HG03045 (cell line): ENCODE measurements around the gene ZNF205.
"Not testable (repeated sequence)": the region's sequence is repeated elsewhere in the genome, so short reads cannot be mapped to it uniquely, and the experiment has no call there.

Source experiments
- ATAC-seq: cut with Tn5 transposase; IDR thresholded peaks from one replicate; pipeline ENCODE4 v1.9.1; 2021; ENCODE audit warnings: mild to moderate bottlenecking, moderate library complexity; ENCODE audit not compliant: unreplicated experiment

ZNF205 gene

DNA sequence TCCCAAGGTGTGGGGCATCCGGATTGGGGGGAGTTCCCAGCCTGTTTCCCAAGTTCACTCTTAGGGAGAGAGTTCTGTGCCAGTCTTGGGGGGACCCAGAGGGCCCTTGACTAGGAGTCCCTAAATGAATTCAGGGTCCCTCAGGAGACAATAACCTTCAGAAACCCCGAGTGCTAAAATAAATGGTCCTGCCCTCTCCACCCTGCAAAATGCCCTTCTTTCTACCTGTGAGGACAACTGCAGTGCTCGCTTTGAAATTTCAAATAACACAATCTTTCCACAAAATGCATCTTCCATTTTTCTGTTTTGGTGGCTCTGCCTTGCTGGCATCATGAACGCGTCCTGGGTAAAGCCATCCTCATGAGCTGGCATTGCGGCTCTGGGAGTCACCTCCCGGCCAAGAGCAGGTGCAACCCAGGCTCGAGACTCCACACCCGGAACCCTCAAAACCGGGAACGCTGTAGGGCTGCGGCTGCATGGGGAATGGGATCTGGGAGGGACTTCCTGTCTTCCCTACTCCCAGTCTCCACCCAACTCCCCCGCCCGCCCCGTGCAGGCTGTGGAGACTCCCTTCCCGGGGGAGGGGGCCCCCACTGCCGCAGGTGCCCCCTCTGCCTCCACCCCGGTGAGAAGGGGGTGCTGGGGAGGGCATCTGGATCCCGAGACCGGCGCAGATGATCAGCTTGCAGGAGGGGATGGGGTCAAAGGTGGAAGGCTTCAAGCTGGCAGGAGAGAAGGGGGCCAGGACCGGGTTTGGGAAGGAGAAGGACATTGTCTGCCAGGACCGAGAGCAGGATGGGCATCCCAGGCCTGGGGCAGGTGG, at the start of gene ZNF205:
Gene ZNF205, plus strand, starts transcription at position 529 of the 823 bp plus-strand sequence. CDS start 845 bp downstream, outside the sequence.
- ATAC-seq: no peak

DNA sequence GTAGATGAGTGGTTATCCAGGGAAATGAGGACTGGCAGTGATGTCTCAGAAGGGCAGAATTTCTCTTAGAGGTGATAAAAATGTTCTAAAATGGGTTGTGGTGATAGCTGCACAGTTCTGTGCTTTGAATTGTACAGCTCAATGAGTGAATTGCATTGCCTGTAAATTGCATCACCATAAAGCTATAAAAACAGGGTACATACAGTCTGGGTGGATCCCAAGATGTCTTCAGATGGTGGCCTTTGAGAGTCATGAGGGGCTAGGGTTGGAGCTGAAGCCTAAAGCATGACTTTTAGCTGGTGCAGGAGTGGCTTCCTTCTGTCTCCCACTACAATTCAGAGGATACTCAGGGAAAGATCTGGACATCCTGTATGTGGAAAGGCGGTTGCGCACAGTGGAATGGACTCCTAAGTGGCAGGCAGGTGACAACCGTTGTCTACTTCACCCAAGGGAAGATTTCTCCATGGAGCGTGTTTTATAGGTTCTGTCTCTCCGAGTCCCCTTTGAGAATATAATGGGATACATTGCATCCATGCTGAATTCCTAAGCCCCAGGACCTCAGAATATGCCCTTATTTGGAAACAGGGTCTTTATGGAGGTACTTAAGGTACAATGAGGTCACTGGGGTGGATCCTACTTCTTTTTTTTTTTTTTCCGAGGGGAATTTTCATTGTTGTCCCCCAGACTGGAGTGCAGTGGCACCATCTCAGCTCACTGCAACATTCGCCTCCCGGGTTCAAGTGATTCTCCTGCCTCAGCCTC, 48.6 kb upstream of the ZNF205 start:
- no peak for ATAC-seq

- ATAC-seq: no peak
Measured at GRCh38 chr16:3065069-3065741, 47.2 kb upstream of the ZNF205 start, which contains the start of gene IL32. Gene IL32 (plus strand): TSS chr16:3065640. CDS start chr16:3065812, 172 bp downstream.

DNA sequence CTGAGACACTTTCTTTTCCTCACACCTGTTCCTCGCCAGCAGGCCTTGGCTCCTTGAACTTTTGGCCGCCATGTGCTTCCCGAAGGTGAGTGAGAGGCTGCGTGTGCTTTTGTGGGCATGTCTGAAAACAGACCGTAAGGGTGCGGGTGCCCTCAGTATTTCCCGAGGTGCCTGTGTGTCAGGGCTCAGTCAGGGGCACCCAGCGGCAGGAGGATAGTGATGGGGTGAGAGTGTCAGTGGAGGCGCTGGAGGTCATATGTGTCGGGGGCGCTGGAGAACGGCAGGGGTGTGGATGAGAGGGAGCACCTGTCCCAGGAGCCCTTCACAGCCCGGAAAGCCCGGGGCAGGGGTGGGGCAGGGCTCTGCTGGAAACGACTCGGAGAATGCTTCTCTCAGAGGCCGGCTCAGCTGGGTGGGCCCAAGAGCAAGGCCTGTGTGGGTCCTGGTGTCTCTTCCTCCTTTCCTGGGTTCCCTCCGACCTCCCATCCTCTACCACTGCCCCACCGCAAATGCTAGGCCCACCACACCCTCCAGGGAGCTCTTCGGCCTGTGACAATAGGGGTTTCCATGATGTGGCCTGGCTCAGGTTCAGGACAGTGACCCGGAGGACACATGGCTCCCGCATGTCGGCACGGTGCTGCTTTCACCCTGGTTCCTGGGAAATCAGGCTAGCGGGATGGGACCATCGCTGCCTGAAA, 46.5 kb upstream of the ZNF205 start:
- ATAC-seq: no peak

GRCh38 chr16:3066440-3066748, 46.0 kb upstream of the ZNF205 start:
- ATAC-seq: no peak

GRCh38 chr16:3068487-3068886, 43.9 kb upstream of the ZNF205 start:
- ATAC-seq: no peak

DNA sequence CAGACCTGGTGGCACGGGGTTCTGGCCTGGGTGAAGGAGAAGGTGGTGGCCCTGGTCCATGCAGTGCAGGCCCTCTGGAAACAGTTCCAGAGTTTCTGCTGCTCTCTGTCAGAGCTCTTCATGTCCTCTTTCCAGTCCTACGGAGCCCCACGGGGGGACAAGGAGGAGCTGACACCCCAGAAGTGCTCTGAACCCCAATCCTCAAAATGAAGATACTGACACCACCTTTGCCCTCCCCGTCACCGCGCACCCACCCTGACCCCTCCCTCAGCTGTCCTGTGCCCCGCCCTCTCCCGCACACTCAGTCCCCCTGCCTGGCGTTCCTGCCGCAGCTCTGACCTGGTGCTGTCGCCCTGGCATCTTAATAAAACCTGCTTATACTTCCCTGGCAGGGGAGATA, 43.2 kb upstream of the ZNF205 start:
- not testable (repeated sequence) for ATAC-seq

DNA sequence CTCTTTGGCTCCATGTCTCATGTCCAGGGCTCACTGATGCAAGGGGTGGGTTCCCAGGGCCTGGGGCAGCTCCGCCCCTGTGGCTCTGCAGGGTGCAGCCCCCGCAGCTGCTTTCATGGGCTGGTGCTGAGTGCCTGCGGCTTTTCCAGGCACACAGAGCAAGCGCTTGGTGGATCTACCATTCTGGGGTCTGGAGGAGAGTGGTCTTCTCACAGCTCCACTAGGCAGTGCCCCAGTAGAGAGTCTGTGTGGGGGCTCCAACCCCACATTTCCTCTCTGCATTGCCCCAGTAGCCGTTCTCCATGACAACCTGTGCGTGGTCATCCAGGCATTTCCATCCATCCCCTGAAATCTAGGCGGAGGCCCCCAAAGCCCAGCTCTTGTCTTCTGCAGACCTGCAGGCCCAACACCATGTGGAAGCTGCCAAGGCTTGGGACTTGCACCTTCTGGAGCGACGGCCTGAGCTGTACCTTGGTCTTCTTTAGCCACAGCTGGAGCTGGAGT, 41.7 kb upstream of the ZNF205 start:
- ATAC-seq: no peak

- no peak for ATAC-seq
Measured at GRCh38 chr16:3071655-3072054, 40.7 kb upstream of the ZNF205 start.

DNA sequence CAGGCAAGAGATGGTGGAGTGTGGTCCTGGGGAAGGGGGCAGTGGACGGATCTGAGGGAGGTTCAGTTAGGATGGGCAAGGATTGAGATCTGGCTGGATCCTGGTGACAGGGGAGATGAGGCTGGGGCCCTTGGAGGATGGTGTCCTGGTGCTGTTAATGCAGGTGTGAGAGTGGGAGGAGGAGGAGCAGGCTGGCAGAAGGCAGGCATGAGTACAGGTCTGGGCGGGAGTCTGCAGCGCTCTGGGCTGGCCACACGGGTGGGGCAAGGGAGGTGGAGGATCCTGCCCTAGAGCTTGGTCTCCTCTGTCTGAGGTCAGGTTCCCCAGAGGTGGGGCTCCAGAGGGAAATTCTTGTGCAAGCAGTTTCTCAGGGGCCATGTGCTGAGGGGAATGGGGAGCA, 40.2 kb upstream of the ZNF205 start:
- not testable (repeated sequence) for ATAC-seq

DNA sequence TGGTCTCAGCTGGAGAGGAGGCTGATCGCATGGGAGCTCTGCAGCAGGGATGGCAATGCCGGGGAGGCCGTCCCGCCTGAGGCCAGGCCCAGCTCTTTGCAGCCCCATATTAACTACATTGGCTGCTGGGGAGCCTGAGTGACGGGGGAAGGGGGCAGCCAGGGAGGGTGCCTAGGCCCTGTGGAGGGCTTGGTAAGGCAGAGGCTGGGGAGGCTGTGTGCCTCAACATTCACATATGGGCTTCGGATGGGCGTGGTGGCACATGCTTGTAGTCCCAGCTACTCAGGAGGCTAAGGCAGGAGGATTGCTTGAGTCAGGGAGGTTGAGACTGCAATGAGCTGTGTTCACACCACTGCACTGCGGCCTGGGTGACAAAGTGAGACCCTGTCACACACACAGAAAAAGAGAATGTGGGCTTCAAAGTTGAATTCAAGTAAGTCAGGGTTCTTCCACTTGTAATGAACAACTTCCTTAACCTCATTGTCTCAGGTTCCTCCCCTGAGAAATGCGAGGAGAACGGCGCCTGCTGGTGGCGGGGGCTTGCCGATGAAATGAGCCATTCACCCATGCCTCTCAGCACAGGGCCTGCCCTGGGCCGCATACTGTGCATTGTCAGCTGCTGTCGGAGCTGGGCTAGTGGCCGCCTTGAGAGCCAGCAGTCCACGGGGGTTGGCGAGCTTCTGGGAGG, 39.7 kb upstream of the ZNF205 start:
- not testable (repeated sequence) for ATAC-seq

- no peak for ATAC-seq
Measured at GRCh38 chr16:3073448-3073847, 38.9 kb upstream of the ZNF205 start.

- ATAC-seq: no peak
Measured at GRCh38 chr16:3074860-3075522, 37.4 kb upstream of the ZNF205 start.

DNA sequence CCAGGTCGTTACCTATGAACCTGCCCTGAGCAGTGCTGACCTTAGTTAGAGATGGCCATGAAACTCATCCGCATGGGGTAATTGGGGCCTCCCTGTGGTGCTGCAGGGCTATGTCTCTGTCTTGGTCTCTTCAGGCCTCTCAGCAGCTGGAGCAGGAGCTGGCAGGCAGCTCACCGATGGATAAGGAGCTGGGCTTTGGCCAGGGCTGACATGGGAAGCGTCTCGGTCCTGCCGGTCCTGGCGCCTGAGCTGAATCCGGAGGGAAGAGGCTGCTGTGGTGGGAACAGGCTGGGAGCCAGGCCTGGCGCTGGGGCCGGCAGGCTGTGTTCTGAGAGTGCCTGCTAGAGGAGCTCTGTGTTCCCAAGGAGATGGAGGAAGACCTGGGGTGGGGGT, 36.9 kb upstream of the ZNF205 start:
- ATAC-seq: no peak

GRCh38 chr16:3075946-3076345, 36.4 kb upstream of the ZNF205 start:
- ATAC-seq: not testable (repeated sequence)

DNA sequence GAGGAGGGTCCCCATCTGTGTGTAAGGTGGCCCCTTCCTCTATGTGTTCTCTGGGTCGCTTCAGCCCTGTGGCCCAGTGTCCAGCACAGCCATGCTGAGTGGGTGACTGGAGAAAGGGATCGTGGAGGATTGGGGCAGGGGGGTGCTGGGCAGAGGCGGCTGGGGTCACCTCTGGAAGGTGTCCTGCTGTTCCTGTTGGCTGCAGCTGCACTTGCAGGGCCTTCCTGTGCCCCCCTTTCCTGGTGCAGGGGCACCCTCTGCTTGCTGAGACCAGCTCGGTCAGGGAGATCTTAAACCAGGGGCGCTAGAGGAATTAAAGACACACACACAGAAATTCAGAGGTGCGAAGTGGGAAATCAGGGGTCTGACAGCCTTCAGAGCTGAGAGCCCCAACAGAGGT, 35.8 kb upstream of the ZNF205 start:
- ATAC-seq: no peak

DNA sequence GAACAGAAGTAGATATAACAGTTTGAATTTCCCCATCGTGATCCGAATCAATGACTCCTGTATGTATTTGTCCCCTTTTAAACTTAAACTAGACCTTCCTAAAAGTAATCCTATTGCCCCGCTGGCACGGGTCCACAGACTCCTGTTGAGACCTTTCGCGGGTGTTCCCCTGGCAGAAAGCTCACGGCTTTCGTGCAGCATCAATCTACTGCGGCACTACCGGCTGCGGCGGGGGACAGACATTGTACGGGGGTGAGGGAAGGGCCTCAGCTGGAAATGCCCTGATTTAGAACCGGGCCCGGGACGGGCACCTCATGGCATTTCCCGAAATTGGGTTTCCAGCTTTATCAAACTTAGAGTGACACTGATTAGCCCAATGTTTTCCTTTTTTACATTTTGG, 32.4 kb upstream of the ZNF205 start:
- ATAC-seq: no peak

- ATAC-seq: not testable (repeated sequence)
Measured at GRCh38 chr16:3081957-3082356, 30.4 kb upstream of the ZNF205 start.

GRCh38 chr16:3083408-3083807, 29.0 kb upstream of the ZNF205 start:
- ATAC-seq: not testable (repeated sequence)

DNA sequence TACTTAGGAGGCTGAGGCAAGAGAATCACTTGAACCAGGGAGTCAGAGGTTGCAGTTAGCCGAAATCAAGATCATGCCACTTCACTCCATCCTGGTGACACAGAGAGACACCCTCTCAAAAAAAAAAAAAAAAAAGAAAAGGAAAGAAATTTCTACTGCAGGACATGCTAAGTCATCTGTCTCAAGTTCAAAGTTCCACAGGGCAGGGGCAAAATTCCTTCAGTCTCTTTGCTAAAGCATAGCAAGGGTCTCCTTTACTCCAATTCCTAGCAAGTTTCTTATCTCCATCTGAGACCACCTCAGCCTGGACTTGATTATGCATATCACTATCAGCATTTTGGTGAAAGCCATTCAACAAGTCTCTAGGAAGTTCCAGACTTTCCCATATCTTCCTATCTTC, 27.9 kb upstream of the ZNF205 start:
- no peak for ATAC-seq
